Measurements from ENCODE around the gene GLIS1.

GRCh38 chr1:53594391-53595180, 144.4 kb downstream of the GLIS1 start:
- TF ChIP-seq, protein P1, sequence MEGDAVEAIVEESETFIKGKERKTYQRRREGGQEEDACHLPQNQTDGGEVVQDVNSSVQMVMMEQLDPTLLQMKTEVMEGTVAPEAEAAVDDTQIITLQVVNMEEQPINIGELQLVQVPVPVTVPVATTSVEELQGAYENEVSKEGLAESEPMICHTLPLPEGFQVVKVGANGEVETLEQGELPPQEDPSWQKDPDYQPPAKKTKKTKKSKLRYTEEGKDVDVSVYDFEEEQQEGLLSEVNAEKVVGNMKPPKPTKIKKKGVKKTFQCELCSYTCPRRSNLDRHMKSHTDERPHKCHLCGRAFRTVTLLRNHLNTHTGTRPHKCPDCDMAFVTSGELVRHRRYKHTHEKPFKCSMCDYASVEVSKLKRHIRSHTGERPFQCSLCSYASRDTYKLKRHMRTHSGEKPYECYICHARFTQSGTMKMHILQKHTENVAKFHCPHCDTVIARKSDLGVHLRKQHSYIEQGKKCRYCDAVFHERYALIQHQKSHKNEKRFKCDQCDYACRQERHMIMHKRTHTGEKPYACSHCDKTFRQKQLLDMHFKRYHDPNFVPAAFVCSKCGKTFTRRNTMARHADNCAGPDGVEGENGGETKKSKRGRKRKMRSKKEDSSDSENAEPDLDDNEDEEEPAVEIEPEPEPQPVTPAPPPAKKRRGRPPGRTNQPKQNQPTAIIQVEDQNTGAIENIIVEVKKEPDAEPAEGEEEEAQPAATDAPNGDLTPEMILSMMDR (conservative IDR thresholded peaks at IDR 0.05) = no peak
- no peak for TF ChIP-seq ZFX (IDR thresholded peaks at IDR 0.05)
